HepG2 (cell line): ENCODE measurements around the gene SF3B2. TPM values are rescaled to one million over a fixed set of nuclear protein-coding genes. Genes with fewer than 3 reads are reported as not detected.

Experiments
- ATAC-seq: fragments of 200-7000 bp; cut with Tn5 transposase; 3 replicates; pipeline ENCODE4 v1.9.1; 2020; ENCODE audit warnings: mild to moderate bottlenecking, moderate library complexity
- BruUV-seq: library from RNA; stranded (reverse); fragments of 400-500 nt; replicated peaks from 2 replicates; lab custom pipeline; 2021; lab: Mats Ljungman, UMichigan
- CTCF ChIA-PET: fragments of 300-600 bp; formaldehyde crosslinking; extraction: SDS; loops from one replicate; lab custom pipeline; 2021; ENCODE audit warnings: low total read pairs, inconsistent platforms, low intra/inter-chr PET ratio; lab: Yijun Ruan, JAX
- POLR2A ChIA-PET: fragments of 350-600 bp; sonication (Branson Sonifier 250); formaldehyde crosslinking; loops from one replicate; lab custom pipeline; 2020; ENCODE audit warnings: antibody characterized with exemption, inconsistent platforms; lab: Yijun Ruan, JAX
- DNase-seq: peaks from one replicate; pipeline ENCODE4 v3.0.0-alpha.2; 2015; ENCODE audit warnings: low spot score
- FAIRE-seq: peaks from 3 replicates; lab custom pipeline; 2011; peaks lifted over from hg19 to GRCh38; lab: Jason Lieb, UNC
- H2AFZ ChIP-seq: one replicate; pipeline ENCODE4 v1.6.1; 2011; ENCODE audit warnings: low read length, inconsistent platforms
- H3K27ac ChIP-seq: fragments of 300-600 bp; 3 replicates; pipeline ENCODE4 v1.8.0; 2011; ENCODE audit warnings: mixed run types, mild to moderate bottlenecking, mixed read lengths, low read length, inconsistent platforms; ENCODE audit not compliant: insufficient read depth; ENCODE audit errors: extremely low read length
- H3K27me3 ChIP-seq, 2 experiments: fragments of 200-600 bp in 1 of 2; 2 replicates in 1 of 2; 3 replicates in 1 of 2; pipeline versions ENCODE4 v1.6.0 to v1.8.0; 2011; ENCODE audit warnings: low read length in 2 of 2, mild to moderate bottlenecking in 2 of 2, moderate library complexity in 2 of 2, inconsistent platforms in 1 of 2; ENCODE audit not compliant: insufficient read depth in 2 of 2, control insufficient read depth in 1 of 2
- H3K36me3 ChIP-seq, 2 experiments: fragments of 200-600 bp in 1 of 2; replicated peaks in 1 of 2; 2 replicates in 1 of 2; 3 replicates in 1 of 2; pipeline versions ENCODE4 v1.5.1 to v1.8.0; 2011; ENCODE audit warnings: low read length in 2 of 2, inconsistent platforms in 1 of 2; ENCODE audit not compliant: insufficient read depth in 2 of 2, control insufficient read depth in 1 of 2
- H3K4me1 ChIP-seq: 2 replicates; pipeline ENCODE4 v1.5.1; 2012; ENCODE audit warnings: low read length, inconsistent platforms; ENCODE audit not compliant: insufficient read depth
- H3K4me2 ChIP-seq: 2 replicates; pipeline ENCODE4 v1.6.0; 2011; ENCODE audit warnings: low read depth, low read length, inconsistent platforms
- H3K4me3 ChIP-seq, 3 experiments: fragments of 200-600 bp in 1 of 3; sonication (generic), shearing (Covaris generic) in 1 of 3; replicated peaks in 1 of 3; 2 replicates each; pipeline ENCODE4 v1.5.1; 2011 to 2016; ENCODE audit warnings: low read length in 3 of 3, inconsistent platforms in 2 of 3, low read depth in 2 of 3, mild to moderate bottlenecking in 2 of 3, control low read depth in 1 of 3, mixed read lengths in 1 of 3; ENCODE audit not compliant: insufficient read depth in 1 of 3
- H3K79me2 ChIP-seq: one replicate; pipeline ENCODE4 v1.6.1; 2011; ENCODE audit warnings: low read length, inconsistent platforms; ENCODE audit not compliant: insufficient read depth
- H3K9ac ChIP-seq: 2 replicates; pipeline ENCODE4 v1.6.0; 2011; ENCODE audit warnings: mild to moderate bottlenecking, low read depth, low read length, inconsistent platforms; ENCODE audit not compliant: insufficient read depth
- H3K9me3 ChIP-seq: 2 replicates; pipeline ENCODE4 v1.5.1; 2012; ENCODE audit warnings: mild to moderate bottlenecking, low read length
- H4K20me1 ChIP-seq: 2 replicates; pipeline ENCODE4 v1.6.0; 2011; ENCODE audit warnings: inconsistent platforms, mild to moderate bottlenecking, low read length, moderate library complexity; ENCODE audit not compliant: insufficient read depth
- HNF4A ChIP-seq: sonication (generic); formaldehyde crosslinking; IDR thresholded peaks from 2 replicates; pipeline ENCODE4 v1.4.0; 2020; ENCODE audit warnings: missing genetic modification reagents
- HNRNPUL1 ChIP-seq: fragments of 200-400 bp; formaldehyde crosslinking; IDR thresholded peaks from 2 replicates; pipeline ENCODE4 v1.6.1; 2017; ENCODE audit warnings: low read depth, mild to moderate bottlenecking, low read length, moderate library complexity
- NFKBIZ ChIP-seq: IDR thresholded peaks from 2 replicates; pipeline ENCODE4 v1.6.1; 2018; ENCODE audit warnings: missing genetic modification reagents, missing compliant biosample characterization
- SNRNP70 ChIP-seq: fragments of 200-400 bp; formaldehyde crosslinking; IDR thresholded peaks from 2 replicates; pipeline ENCODE4 v1.6.1; 2017; ENCODE audit warnings: mild to moderate bottlenecking, low read depth, low read length, moderate library complexity
- TBX2 ChIP-seq: sonication (generic); formaldehyde crosslinking; IDR thresholded peaks from 2 replicates; pipeline ENCODE4 v1.5.0; 2020; ENCODE audit warnings: missing genetic modification reagents, mild to moderate bottlenecking, borderline replicate concordance
- THAP11 ChIP-seq: IDR thresholded peaks from 2 replicates; pipeline ENCODE4 v1.6.1; 2016; ENCODE audit warnings: missing biosample characterization, missing genetic modification reagents
- ZNF331 ChIP-seq: sonication (generic); formaldehyde crosslinking; IDR thresholded peaks from 2 replicates; pipeline ENCODE4 v1.4.0; 2020; ENCODE audit warnings: missing genetic modification reagents
- ZNF605 ChIP-seq: sonication (generic); formaldehyde crosslinking; IDR thresholded peaks from 2 replicates; pipeline ENCODE4 v1.8.0; 2022; ENCODE audit warnings: mild to moderate bottlenecking, missing genetic modification reagents
- ZNF709 ChIP-seq: sonication (generic); formaldehyde crosslinking; IDR thresholded peaks from 2 replicates; pipeline ENCODE4 v1.5.0; 2020; ENCODE audit warnings: mild to moderate bottlenecking, missing genetic modification reagents
- ZNF777 ChIP-seq: sonication (generic); formaldehyde crosslinking; IDR thresholded peaks from 2 replicates; pipeline ENCODE4 v1.4.0; 2020; ENCODE audit warnings: missing genetic modification reagents
- WGBS: methylation state at CpG from one replicate; pipeline ENCODE4 v1.1.6; 2017; ENCODE audit warnings: low lambda C conversion rate; 5-methylcytosine and 5-hydroxymethylcytosine counted together
- in situ Hi-C: cut with HindIII; loops from 2 replicates; pipeline ENCODE4 v1.10.0; 2017; ENCODE audit warnings: low pct_unique_long_range_greater_than_20kb; ENCODE audit not compliant: extremely low pct_ligation_motif_present
- intact Hi-C: fragments of 100-400 bp; cut with micrococcal nuclease; formaldehyde crosslinking; loops from one replicate; pipeline ENCODE4 v1.10.0; 2022; ENCODE audit not compliant: unreplicated experiment
- polyA plus RNA-seq, 8 experiments: library from polyadenylated mRNA; depleted of rRNA in 3 of 8; stranded (reverse) in 7 of 8; unstranded in 1 of 8; fragments of >200 nt; fragmentation: Illumina TruSeq in 4 of 8; extraction: Trizol in 4 of 8; gene quantifications; 2 replicates each; pipeline versions ENCODE4 v1.2.1 to v1.2.3, GENCODE V29; 2011 to 2016; ENCODE audit warnings: low read depth in 4 of 8, missing spikeins in 1 of 8, mixed read lengths in 1 of 8; ENCODE audit not compliant: insufficient read depth in 1 of 8
- total RNA-seq, 5 experiments: library from RNA; depleted of rRNA; stranded (reverse); fragments of >200 nt; fragmentation: Illumina TruSeq; extraction: Trizol; gene quantifications; 2 replicates each; pipeline ENCODE4 v1.2.3, GENCODE V29; 2016; ENCODE audit warnings: low read depth in 1 of 5
- TF ChIP-seq, protein P1 (sequence below): sonication (generic); formaldehyde crosslinking; IDR thresholded peaks from 2 replicates; pipeline ENCODE4 v1.5.1; 2020; ENCODE audit warnings: mild to moderate bottlenecking, missing genetic modification reagents, moderate library complexity
- TF ChIP-seq, protein P2 (sequence below): sonication (generic); formaldehyde crosslinking; IDR thresholded peaks from 2 replicates; pipeline ENCODE4 v1.4.0; 2020; ENCODE audit warnings: missing genetic modification reagents, borderline replicate concordance
- TF ChIP-seq, protein P3 (sequence below): sonication (generic); formaldehyde crosslinking; IDR thresholded peaks from 2 replicates; pipeline ENCODE4 v1.5.0; 2020; ENCODE audit warnings: mild to moderate bottlenecking, low read depth, missing genetic modification reagents, borderline replicate concordance
- TF ChIP-seq, protein P4 (sequence below): sonication (generic); formaldehyde crosslinking; IDR thresholded peaks from 2 replicates; pipeline ENCODE4 v1.5.0; 2020; ENCODE audit warnings: missing genetic modification reagents, mild to moderate bottlenecking, borderline replicate concordance

SF3B2 gene
- total and polyA plus RNA-seq, 2 of the 13 experiments (the other 11 are each of a cell fraction or from before 2014, with no cell fraction given) = 70.4 to 153 TPM

DNA sequence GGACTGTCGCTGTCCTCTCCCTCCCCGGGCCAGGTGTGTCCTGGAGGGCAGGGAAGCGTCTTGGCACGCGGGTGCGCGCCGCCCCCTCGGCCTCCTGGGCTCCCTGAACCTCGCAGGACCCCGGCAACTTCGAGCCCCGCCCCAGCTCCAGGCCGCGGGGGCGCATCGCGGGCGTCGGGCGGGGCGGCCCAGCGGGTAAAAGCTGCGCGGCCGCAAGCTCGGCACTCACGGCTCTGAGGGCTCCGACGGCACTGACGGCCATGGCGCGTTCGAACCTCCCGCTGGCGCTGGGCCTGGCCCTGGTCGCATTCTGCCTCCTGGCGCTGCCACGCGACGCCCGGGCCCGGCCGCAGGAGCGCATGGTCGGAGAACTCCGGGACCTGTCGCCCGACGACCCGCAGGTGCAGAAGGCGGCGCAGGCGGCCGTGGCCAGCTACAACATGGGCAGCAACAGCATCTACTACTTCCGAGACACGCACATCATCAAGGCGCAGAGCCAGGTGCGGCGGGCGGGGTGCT, 40.3 kb upstream of the SF3B2 start, which contains the start of gene CST6:
Gene CST6 (plus strand): TSS at position 224 of the 519 bp plus-strand sequence. CDS start 37 bp downstream, at position 261.
- no peaks in the 10 kb centered on the region for H3K79me2 ChIP-seq
- H3K36me3 ChIP-seq = no peaks in the 10 kb centered on the region
- intact Hi-C loops (no loop called here), in situ Hi-C loops (no loop called here)
- no peak within 1 kb of the TSS for H3K9ac ChIP-seq
- H2AFZ ChIP-seq = no peak within 1 kb of the TSS
- 67% methylated on average over 35 of the region's 61 CpGs for WGBS
- no peaks in the 10 kb centered on the region for H3K9me3 ChIP-seq
- no peak for ATAC-seq
- H3K27ac ChIP-seq = no peak within 1 kb of the TSS
- H3K4me2 ChIP-seq = no peak within 1 kb of the TSS; the same call in 1 of the 2 replicates
- no peaks in the 10 kb centered on the region for H4K20me1 ChIP-seq
- no peak within 1 kb of the TSS for H3K4me3 ChIP-seq
- POLR2A ChIA-PET = interaction anchor here (1.2 kb wide), 1 partner anchor 9 kb away, joined by 3 read pairs; the partner anchor contains the start of genes BANF1 and EIF1AD
- TF ChIP-seq, protein P1, sequence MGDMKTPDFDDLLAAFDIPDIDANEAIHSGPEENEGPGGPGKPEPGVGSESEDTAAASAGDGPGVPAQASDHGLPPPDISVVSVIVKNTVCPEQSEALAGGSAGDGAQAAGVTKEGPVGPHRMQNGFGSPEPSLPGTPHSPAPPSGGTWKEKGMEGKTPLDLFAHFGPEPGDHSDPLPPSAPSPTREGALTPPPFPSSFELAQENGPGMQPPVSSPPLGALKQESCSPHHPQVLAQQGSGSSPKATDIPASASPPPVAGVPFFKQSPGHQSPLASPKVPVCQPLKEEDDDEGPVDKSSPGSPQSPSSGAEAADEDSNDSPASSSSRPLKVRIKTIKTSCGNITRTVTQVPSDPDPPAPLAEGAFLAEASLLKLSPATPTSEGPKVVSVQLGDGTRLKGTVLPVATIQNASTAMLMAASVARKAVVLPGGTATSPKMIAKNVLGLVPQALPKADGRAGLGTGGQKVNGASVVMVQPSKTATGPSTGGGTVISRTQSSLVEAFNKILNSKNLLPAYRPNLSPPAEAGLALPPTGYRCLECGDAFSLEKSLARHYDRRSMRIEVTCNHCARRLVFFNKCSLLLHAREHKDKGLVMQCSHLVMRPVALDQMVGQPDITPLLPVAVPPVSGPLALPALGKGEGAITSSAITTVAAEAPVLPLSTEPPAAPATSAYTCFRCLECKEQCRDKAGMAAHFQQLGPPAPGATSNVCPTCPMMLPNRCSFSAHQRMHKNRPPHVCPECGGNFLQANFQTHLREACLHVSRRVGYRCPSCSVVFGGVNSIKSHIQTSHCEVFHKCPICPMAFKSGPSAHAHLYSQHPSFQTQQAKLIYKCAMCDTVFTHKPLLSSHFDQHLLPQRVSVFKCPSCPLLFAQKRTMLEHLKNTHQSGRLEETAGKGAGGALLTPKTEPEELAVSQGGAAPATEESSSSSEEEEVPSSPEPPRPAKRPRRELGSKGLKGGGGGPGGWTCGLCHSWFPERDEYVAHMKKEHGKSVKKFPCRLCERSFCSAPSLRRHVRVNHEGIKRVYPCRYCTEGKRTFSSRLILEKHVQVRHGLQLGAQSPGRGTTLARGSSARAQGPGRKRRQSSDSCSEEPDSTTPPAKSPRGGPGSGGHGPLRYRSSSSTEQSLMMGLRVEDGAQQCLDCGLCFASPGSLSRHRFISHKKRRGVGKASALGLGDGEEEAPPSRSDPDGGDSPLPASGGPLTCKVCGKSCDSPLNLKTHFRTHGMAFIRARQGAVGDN (CRISPR knock-in tag) = 0 out of 2 replicates have a peak, but pooled peaks have one; percentile 11
- TF ChIP-seq TBX2 (CRISPR knock-in tag) = no peak
- no peak for TF ChIP-seq THAP11
- TF ChIP-seq NFKBIZ (CRISPR knock-in tag) = no peak
- TF ChIP-seq SNRNP70 = no peak
- TF ChIP-seq HNF4A = no peak
- no peak for TF ChIP-seq ZNF605 (CRISPR knock-in tag)
- no peak for TF ChIP-seq ZNF331 (CRISPR knock-in tag)
- TF ChIP-seq, protein P2, sequence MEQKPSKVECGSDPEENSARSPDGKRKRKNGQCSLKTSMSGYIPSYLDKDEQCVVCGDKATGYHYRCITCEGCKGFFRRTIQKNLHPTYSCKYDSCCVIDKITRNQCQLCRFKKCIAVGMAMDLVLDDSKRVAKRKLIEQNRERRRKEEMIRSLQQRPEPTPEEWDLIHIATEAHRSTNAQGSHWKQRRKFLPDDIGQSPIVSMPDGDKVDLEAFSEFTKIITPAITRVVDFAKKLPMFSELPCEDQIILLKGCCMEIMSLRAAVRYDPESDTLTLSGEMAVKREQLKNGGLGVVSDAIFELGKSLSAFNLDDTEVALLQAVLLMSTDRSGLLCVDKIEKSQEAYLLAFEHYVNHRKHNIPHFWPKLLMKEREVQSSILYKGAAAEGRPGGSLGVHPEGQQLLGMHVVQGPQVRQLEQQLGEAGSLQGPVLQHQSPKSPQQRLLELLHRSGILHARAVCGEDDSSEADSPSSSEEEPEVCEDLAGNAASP (CRISPR knock-in tag) = no peak
- no peak for TF ChIP-seq HNRNPUL1
- TF ChIP-seq ZNF777 (CRISPR knock-in tag) = peak; percentile 37; the same call in 1 of the 2 replicates
- TF ChIP-seq, protein P3, sequence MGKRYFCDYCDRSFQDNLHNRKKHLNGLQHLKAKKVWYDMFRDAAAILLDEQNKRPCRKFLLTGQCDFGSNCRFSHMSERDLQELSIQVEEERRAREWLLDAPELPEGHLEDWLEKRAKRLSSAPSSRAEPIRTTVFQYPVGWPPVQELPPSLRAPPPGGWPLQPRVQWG (CRISPR knock-in tag) = no peak
- TF ChIP-seq, protein P4, sequence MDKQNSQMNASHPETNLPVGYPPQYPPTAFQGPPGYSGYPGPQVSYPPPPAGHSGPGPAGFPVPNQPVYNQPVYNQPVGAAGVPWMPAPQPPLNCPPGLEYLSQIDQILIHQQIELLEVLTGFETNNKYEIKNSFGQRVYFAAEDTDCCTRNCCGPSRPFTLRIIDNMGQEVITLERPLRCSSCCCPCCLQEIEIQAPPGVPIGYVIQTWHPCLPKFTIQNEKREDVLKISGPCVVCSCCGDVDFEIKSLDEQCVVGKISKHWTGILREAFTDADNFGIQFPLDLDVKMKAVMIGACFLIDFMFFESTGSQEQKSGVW = no peak
- no peak for TF ChIP-seq ZNF709 (CRISPR knock-in tag)
- H3K27me3 ChIP-seq = peaks cover 7 to 45% of the 10 kb centered on the region in 2 experiments; a peak in 4 of 5 replicates
- DNase-seq = no peak
- CTCF ChIA-PET = no interaction called here
- FAIRE-seq = no peak
- BruUV-seq = no TSS peak
- peaks cover 12% of the 10 kb centered on the region; the same call in 1 of the 2 replicates for H3K4me1 ChIP-seq
